ENCODE data around the gene SPTBN1. TPM values are rescaled to one million over a fixed set of nuclear protein-coding genes. Genes with fewer than 3 reads are reported as not detected.

Gene SPTBN1
- total and polyA plus RNA-seq, 2 experiments from 2014 or later, result 58.1 to 204 TPM

GRCh38 chr2:54701029-54701428 lies 244.9 kb downstream of the SPTBN1 start:
- Mint-ChIP-seq H3K4me1 (no peaks in the 10 kb centered on the region), H3K4me3 (no peak overlapping the region), H3K27me3 (ENCODE audit: insufficient read depth, low read depth, poor library complexity) (peaks cover 2% of the 10 kb centered on the region), H3K27ac (no peak overlapping the region), H3K36me3 (ENCODE audit: low read depth) (peaks cover 7% of the 10 kb centered on the region), H3K9me3 (peaks cover 19% of the 10 kb centered on the region)
- H2AFZ ChIP-seq, result no peak overlapping the region
- H3K36me3 ChIP-seq (ENCODE audit: insufficient read depth), result no peaks in the 10 kb centered on the region
- H3K27ac ChIP-seq (ENCODE audit: low read depth), result no peak overlapping the region
- no peaks in the 10 kb centered on the region for H3K79me2 ChIP-seq (replicated peaks; ENCODE audit: insufficient read depth)
- no peak overlapping the region for H3K4me2 ChIP-seq
- ATAC-seq (no peak), DNase-seq (ENCODE audit: low spot score) (no peak)
- no peaks in the 10 kb centered on the region for H4K20me1 ChIP-seq (replicated peaks; ENCODE audit: insufficient read depth)
- no peaks in the 10 kb centered on the region for H3K4me1 ChIP-seq (ENCODE audit: insufficient read depth)
- no peaks in the 10 kb centered on the region for H3K27me3 ChIP-seq (ENCODE audit: insufficient read depth)
- H3F3A ChIP-seq (replicated peaks; ENCODE audit: low read depth), result no peaks in the 10 kb centered on the region
- H3K9me2 ChIP-seq (ENCODE audit: insufficient read depth), result no peaks in the 10 kb centered on the region
- no peak overlapping the region for H3K4me3 ChIP-seq
- TF ChIP-seq NANOG (IDR thresholded peaks at IDR 0.05; ENCODE audit: borderline replicate concordance) (no peak), EZH2phosphoT487 (IDR thresholded peaks at IDR 0.05; ENCODE audit: unreplicated experiment) (no peak), JUNB (IDR thresholded peaks at IDR 0.05; ENCODE audit: unreplicated experiment) (no peak), ZNF462 (CRISPR knock-in tag; IDR thresholded peaks at IDR 0.05) (no peak), STAT1 (IDR thresholded peaks at IDR 0.05; ENCODE audit: unreplicated experiment) (no peak), EZH2 (IDR thresholded peaks at IDR 0.05; ENCODE audit: low read depth, unreplicated experiment) (no peak), ZNF114 (CRISPR knock-in tag; IDR thresholded peaks at IDR 0.05) (no peak), ZNF331 (CRISPR knock-in tag; IDR thresholded peaks at IDR 0.05; ENCODE audit: low read depth) (no peak), POLR2AphosphoS5 (IDR thresholded peaks at IDR 0.05; ENCODE audit: low read depth) (no peak)

Data from GM23338 (cell line).